ENCODE results near the gene SLA2. TPM values are rescaled to one million over a fixed set of nuclear protein-coding genes. Genes with fewer than 3 reads are reported as not detected.

Gene SLA2
- total RNA-seq, 1 experiment from 2014 or later, result not detected

- H3F3A ChIP-seq (ENCODE audit: insufficient read depth, low read depth), result peaks cover 75% of the 10 kb centered on the region
- no peak for TF ChIP-seq EZH2 (IDR thresholded peaks at IDR 0.05; ENCODE audit: low read depth)
- no peak for TF ChIP-seq CTCF (conservative IDR thresholded peaks at IDR 0.05)
- TSS peak; percentile 24 for BruUV-seq (replicated peaks)
- H3K79me2 ChIP-seq (ENCODE audit: low read depth), result peaks cover 61% of the 10 kb centered on the region
- H3K36me3 ChIP-seq (ENCODE audit: low read depth), result peaks cover 36% of the 10 kb centered on the region
- ChIA-PET CTCF (no interaction called here), POLR2A (ENCODE audit: unreplicated experiment) (no interaction called here)
- DNase-seq, result peak; percentile 79 to 95
- intact Hi-C loops (cut with micrococcal nuclease; ENCODE audit: unreplicated experiment), result loop anchor here (5.0 kb wide), 2 partner anchors 140 to 145 kb away; partner anchors contain the start of gene NDRG3
- H4K20me1 ChIP-seq (ENCODE audit: insufficient read depth), result peaks cover 22% of the 10 kb centered on the region
- peak overlapping the region; percentile 95 for H3K27ac ChIP-seq
- no peak overlapping the region for H2AFZ ChIP-seq
- peak overlapping the region; percentile 90 for H3K4me2 ChIP-seq
- peaks cover 22% of the 10 kb centered on the region for H3K4me1 ChIP-seq (replicated peaks; ENCODE audit: insufficient read depth)
- peak overlapping the region; percentile 100 for H3K4me3 ChIP-seq
- no peaks in the 10 kb centered on the region for H3K9me3 ChIP-seq (ENCODE audit: insufficient read depth, low read depth)
- H3K9me2 ChIP-seq (ENCODE audit: insufficient read depth), result no peaks in the 10 kb centered on the region
- no peaks in the 10 kb centered on the region for H3K27me3 ChIP-seq (ENCODE audit: insufficient read depth, low read depth)
Observed at GRCh38 chr20:36607586-36608387, 38.2 kb downstream of the SLA2 start.

DNA sequence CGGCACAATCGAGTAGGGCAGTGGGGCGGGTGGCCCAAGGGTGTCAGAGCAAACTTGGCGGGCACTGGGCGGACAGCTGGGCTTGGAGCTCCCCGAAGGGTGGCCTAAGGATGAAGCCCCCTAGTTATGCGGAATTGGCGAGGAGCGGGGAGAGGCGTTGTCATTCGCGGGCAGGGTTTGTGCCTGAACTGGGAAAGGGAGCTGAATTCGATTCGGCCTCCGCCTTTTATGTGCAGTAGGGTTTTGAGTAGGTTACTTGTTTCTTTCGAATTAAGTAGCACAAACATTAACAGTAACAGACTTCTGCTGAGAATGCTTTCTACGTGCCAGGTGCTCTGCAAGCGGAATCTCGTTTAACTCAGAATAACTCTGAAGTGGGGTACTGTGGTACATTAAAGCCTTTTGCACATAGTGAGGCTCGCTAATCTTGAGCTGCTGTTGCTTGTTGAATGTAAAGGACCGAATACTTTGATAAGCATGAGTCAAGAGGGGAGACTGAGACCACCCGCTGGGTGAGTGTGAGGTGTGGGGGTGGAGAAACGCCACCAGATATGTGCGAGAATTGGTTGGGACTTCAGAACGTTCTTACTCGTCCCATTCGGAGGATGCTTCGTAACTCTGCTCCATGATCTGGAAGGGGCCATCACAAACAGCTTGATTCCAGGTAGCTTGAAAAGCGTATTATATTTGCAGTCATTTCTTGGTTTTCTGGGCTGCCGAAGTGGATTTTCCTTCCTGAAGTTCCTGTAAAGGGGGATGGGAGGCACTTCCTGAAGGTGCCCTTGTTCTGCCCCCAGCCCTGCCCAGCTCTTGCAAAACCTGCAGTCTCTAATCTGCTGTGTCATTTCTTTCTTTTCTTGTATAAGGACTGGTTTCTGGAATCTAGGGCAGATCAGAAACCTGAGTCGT, 39.6 kb downstream of the SLA2 start:
- H3K79me2 ChIP-seq (ENCODE audit: low read depth), result peaks cover 52% of the 10 kb centered on the region
- H3F3A ChIP-seq (ENCODE audit: insufficient read depth, low read depth), result peaks cover 62% of the 10 kb centered on the region
- peak; percentile 56 to 67 for DNase-seq
- H3K36me3 ChIP-seq (ENCODE audit: low read depth), result peaks cover 28% of the 10 kb centered on the region
- peaks cover 22% of the 10 kb centered on the region for H3K4me1 ChIP-seq (replicated peaks; ENCODE audit: insufficient read depth)
- H3K9me2 ChIP-seq (ENCODE audit: insufficient read depth), result no peaks in the 10 kb centered on the region
- H3K27me3 ChIP-seq (ENCODE audit: insufficient read depth, low read depth), result no peaks in the 10 kb centered on the region
- intact Hi-C loops (cut with micrococcal nuclease; ENCODE audit: unreplicated experiment), result loop anchor here (5.0 kb wide), 2 partner anchors 141 to 144 kb away; partner anchors contain the start of gene NDRG3
- TF ChIP-seq EZH2 (IDR thresholded peaks at IDR 0.05; ENCODE audit: low read depth), result no peak
- BruUV-seq (replicated peaks), result TSS peak; percentile 22
- no peaks in the 10 kb centered on the region for H3K9me3 ChIP-seq (ENCODE audit: insufficient read depth, low read depth)
- H3K27ac ChIP-seq, result peak overlapping the region; percentile 95
- H3K4me2 ChIP-seq, result peak overlapping the region; percentile 90
- H4K20me1 ChIP-seq (ENCODE audit: insufficient read depth), result peaks cover 15% of the 10 kb centered on the region
- H2AFZ ChIP-seq, result peak overlapping the region; percentile 73
- ChIA-PET POLR2A (ENCODE audit: unreplicated experiment) (interaction anchor here (0.5 kb wide), 1 partner anchor 951 kb away, joined by 7 read pairs; no protein-coding TSS in a partner anchor), CTCF (interaction anchor here (0.5 to 1.3 kb wide), 8 partner anchors 17 to 277 kb away, joined by 3 to 6 read pairs (median 4); partner anchors contain the start of gene DSN1)
- peak overlapping the region; percentile 100 for H3K4me3 ChIP-seq

- POLR2A ChIA-PET (ENCODE audit: unreplicated experiment), result interaction anchor here (0.5 to 0.7 kb wide), 2 partner anchors 190 to 950 kb away, joined by 3 to 7 read pairs; no protein-coding TSS in a partner anchor
- intact Hi-C loops (cut with micrococcal nuclease; ENCODE audit: unreplicated experiment), result loop anchor here (1.0 to 5.0 kb wide), 4 partner anchors 31 to 143 kb away; partner anchors contain the start of gene NDRG3
- no TSS peak for BruUV-seq (replicated peaks)
Observed at GRCh38 chr20:36605399-36606157, 40.4 kb downstream of the SLA2 start, which contains the start of gene RAB5IF. RAB5IF (plus strand) TSS chr20:36605779; CDS start chr20:36605952, 173 bp downstream.

More at GRCh38 chr20:36605399-36606157, 40.4 kb downstream of the SLA2 start, which contains the start of gene RAB5IF:
- peak within 1 kb of the TSS; percentile 100 for H3K4me3 ChIP-seq
- H3K27ac ChIP-seq, result peak within 1 kb of the TSS; percentile 95
- peaks cover 55% of the 10 kb centered on the region for H3F3A ChIP-seq (ENCODE audit: insufficient read depth, low read depth)
- no peaks in the 10 kb centered on the region for H3K9me2 ChIP-seq (ENCODE audit: insufficient read depth)
- peak; percentile 91 to 100 for DNase-seq
- no peaks in the 10 kb centered on the region for H3K27me3 ChIP-seq (ENCODE audit: insufficient read depth, low read depth)
- peaks cover 13% of the 10 kb centered on the region for H4K20me1 ChIP-seq (ENCODE audit: insufficient read depth)
- peak within 1 kb of the TSS; percentile 73 for H2AFZ ChIP-seq
- CTCF ChIA-PET, result interaction anchor here (0.5 to 1.3 kb wide), 13 partner anchors 16 to 532 kb away, joined by 3 to 10 read pairs (median 4); partner anchors contain the start of gene DSN1
- peaks cover 24% of the 10 kb centered on the region for H3K36me3 ChIP-seq (ENCODE audit: low read depth)
- H3K4me2 ChIP-seq, result peak within 1 kb of the TSS; percentile 90
- H3K4me1 ChIP-seq (replicated peaks; ENCODE audit: insufficient read depth), result peaks cover 22% of the 10 kb centered on the region
- no peak for TF ChIP-seq EZH2 (IDR thresholded peaks at IDR 0.05; ENCODE audit: low read depth)
- TF ChIP-seq CTCF (conservative IDR thresholded peaks at IDR 0.05), result peak; percentile 80
- H3K79me2 ChIP-seq (ENCODE audit: low read depth), result peaks cover 47% of the 10 kb centered on the region
- no peaks in the 10 kb centered on the region for H3K9me3 ChIP-seq (ENCODE audit: insufficient read depth, low read depth)

All from PC-9 (cell line).